GM23338 (cell line): ENCODE data around the gene BDH1. TPM values are rescaled to one million over a fixed set of nuclear protein-coding genes. Genes with fewer than 3 reads are reported as not detected.

Experiments used
- ATAC-seq: fragments of 200-7000 bp; cut with Tn5 transposase; 3 replicates; pipeline ENCODE4 v1.9.1; 2020
- DNase-seq: peaks from one replicate; pipeline ENCODE4 v3.0.0-alpha.2; 2015; ENCODE audit warnings: low spot score
- H2AFZ ChIP-seq: fragments of 200-600 bp; sonication (generic); 2 replicates; pipeline ENCODE4 v1.8.0; 2016; ENCODE audit warnings: antibody characterized with exemption, mild to moderate bottlenecking, moderate library complexity
- H3F3A ChIP-seq: fragments of 200-600 bp; sonication (generic); replicated peaks from 2 replicates; pipeline ENCODE4 v1.8.0; 2017; ENCODE audit warnings: antibody characterized with exemption, mixed run types, low read depth
- H3K27ac ChIP-seq: fragments of 200-600 bp; sonication (generic); 2 replicates; pipeline ENCODE4 v1.6.1; 2016; ENCODE audit warnings: low read depth
- H3K27me3 ChIP-seq: fragments of 200-600 bp; sonication (generic); 2 replicates; pipeline ENCODE4 v1.8.0; 2016; ENCODE audit warnings: mild to moderate bottlenecking, mixed run types, moderate library complexity; ENCODE audit not compliant: insufficient read depth
- H3K36me3 ChIP-seq: fragments of 200-600 bp; sonication (generic); 2 replicates; pipeline ENCODE4 v1.8.0; 2016; ENCODE audit warnings: mild to moderate bottlenecking; ENCODE audit not compliant: insufficient read depth
- H3K4me1 ChIP-seq: fragments of 200-600 bp; sonication (generic); 2 replicates; pipeline ENCODE4 v1.8.0; 2016; ENCODE audit warnings: mild to moderate bottlenecking, moderate library complexity; ENCODE audit not compliant: insufficient read depth
- H3K4me2 ChIP-seq: fragments of 200-600 bp; sonication (generic); 2 replicates; pipeline ENCODE4 v1.7.1; 2017; ENCODE audit warnings: mixed run types
- H3K4me3 ChIP-seq: fragments of 200-600 bp; sonication (generic); 2 replicates; pipeline ENCODE4 v1.6.1; 2016; ENCODE audit warnings: mixed run types
- H3K79me2 ChIP-seq: fragments of 200-600 bp; sonication (generic); replicated peaks from 2 replicates; pipeline ENCODE4 v1.8.0; 2017; ENCODE audit warnings: mild to moderate bottlenecking; ENCODE audit not compliant: insufficient read depth
- H3K9me2 ChIP-seq: fragments of 200-600 bp; sonication (generic); 2 replicates; pipeline ENCODE4 v1.8.0; 2017; ENCODE audit not compliant: insufficient read depth
- H4K20me1 ChIP-seq: fragments of 200-600 bp; sonication (generic); replicated peaks from 2 replicates; pipeline ENCODE4 v1.8.0; 2017; ENCODE audit warnings: mild to moderate bottlenecking; ENCODE audit not compliant: insufficient read depth
- H3K27ac Mint-ChIP-seq: 2 replicates; pipeline ENCODE4 v1.8.0; 2020; ENCODE audit warnings: inconsistent platforms, mild to moderate bottlenecking, moderate library complexity, mixed read lengths
- H3K27me3 Mint-ChIP-seq: 3 replicates; pipeline ENCODE4 v1.8.0; 2022; ENCODE audit warnings: low read depth, mild to moderate bottlenecking, moderate library complexity, mixed read lengths, inconsistent platforms; ENCODE audit not compliant: insufficient read depth, poor library complexity
- H3K36me3 Mint-ChIP-seq: 3 replicates; pipeline ENCODE4 v1.8.0; 2021; ENCODE audit warnings: low read depth, mild to moderate bottlenecking, inconsistent platforms, moderate library complexity, mixed read lengths
- H3K4me1 Mint-ChIP-seq: 3 replicates; pipeline ENCODE4 v1.8.0; 2020; ENCODE audit warnings: mild to moderate bottlenecking, inconsistent platforms, mixed read lengths
- H3K4me3 Mint-ChIP-seq: 3 replicates; pipeline ENCODE4 v1.8.0; 2021; ENCODE audit warnings: moderate library complexity, mild to moderate bottlenecking, inconsistent platforms, mixed read lengths
- H3K9me3 Mint-ChIP-seq: 3 replicates; pipeline ENCODE4 v1.8.0; 2020; ENCODE audit warnings: moderate library complexity, mild to moderate bottlenecking, inconsistent platforms, mixed read lengths
- CREB1 ChIP-seq: fragments of 250-450 bp; sonication (Bioruptor Pico); IDR thresholded peaks from 2 replicates; pipeline ENCODE4 v1.5.0; 2020; ENCODE audit warnings: low read depth, mild to moderate bottlenecking, moderate library complexity
- CTCF ChIP-seq, 2 experiments: fragments of 200-600 bp in 1 of 2; sonication (generic) in 1 of 2; conservative IDR thresholded peaks; 2 replicates each; pipeline versions ENCODE4 v1.5.1 to v1.6.1; 2016 to 2017; ENCODE audit warnings: antibody characterized with exemption in 2 of 2, low read depth in 2 of 2, mild to moderate bottlenecking in 2 of 2, moderate library complexity in 1 of 2
- EZH2 ChIP-seq: fragments of 200-600 bp; sonication (generic); IDR thresholded peaks from one replicate; pipeline ENCODE4 v1.8.0; 2017; ENCODE audit warnings: antibody characterized with exemption, mild to moderate bottlenecking, low read depth; ENCODE audit not compliant: unreplicated experiment
- EZH2phosphoT487 ChIP-seq: fragments of 200-600 bp; sonication (generic); IDR thresholded peaks from one replicate; pipeline ENCODE4 v1.8.1; 2018; ENCODE audit warnings: antibody characterized with exemption; ENCODE audit not compliant: unreplicated experiment
- NANOG ChIP-seq: IDR thresholded peaks from 2 replicates; pipeline ENCODE4 v1.6.1; 2016; ENCODE audit warnings: antibody characterized with exemption, borderline replicate concordance
- POLR2AphosphoS5 ChIP-seq: IDR thresholded peaks from 2 replicates; pipeline ENCODE4 v1.6.1; 2016; ENCODE audit warnings: antibody characterized with exemption, low read depth
- STAT1 ChIP-seq: IDR thresholded peaks from one replicate; pipeline ENCODE4 v1.6.1; 2016; ENCODE audit warnings: antibody characterized with exemption; ENCODE audit not compliant: unreplicated experiment
- ZNF114 ChIP-seq: fragments of 250-450 bp; sonication (Bioruptor Pico); IDR thresholded peaks from 2 replicates; pipeline ENCODE4 v1.5.0; 2020; ENCODE audit warnings: mild to moderate bottlenecking, moderate library complexity
- ZNF331 ChIP-seq: fragments of 250-450 bp; sonication (Bioruptor Pico); IDR thresholded peaks from 2 replicates; pipeline ENCODE4 v1.5.0; 2020; ENCODE audit warnings: low read depth, mild to moderate bottlenecking, moderate library complexity
- polyA plus RNA-seq: library from polyadenylated mRNA; unstranded; fragments of >200 nt; fragmentation: Nextera tagmentation; extraction: Ambion mirVana; gene quantifications from 2 replicates; pipeline ENCODE4 v1.2.1, GENCODE V29; 2016
- total RNA-seq: library from RNA; depleted of rRNA; stranded (reverse); fragments of >200 nt; shearing (Covaris generic); gene quantifications from 2 replicates; pipeline ENCODE4 v1.2.3, GENCODE V29; 2014

BDH1 gene
- total and polyA plus RNA-seq, 2 experiments from 2014 or later, result 18.1 to 19.3 TPM

GRCh38 chr3:197511853-197512635, 43.7 kb downstream of the BDH1 start:
- Histone ChIP-seq H3K27ac (no peak overlapping the region), H4K20me1 (no peaks in the 10 kb centered on the region), H3K4me1 (0 out of 2 replicates have a peak, but pooled peaks cover 6% of the 10 kb centered on the region), H3K27me3 (0 out of 2 replicates have a peak, but pooled peaks cover 2% of the 10 kb centered on the region), H3F3A (peaks cover 5% of the 10 kb centered on the region; the same call in 1 of the 2 replicates), H3K9me2 (no peaks in the 10 kb centered on the region), H2AFZ (no peak overlapping the region), H3K79me2 (no peaks in the 10 kb centered on the region), H3K36me3 (no peaks in the 10 kb centered on the region), H3K4me3 (no peak overlapping the region), H3K4me2 (no peak overlapping the region)
- Mint-ChIP-seq H3K36me3 (peaks cover 29% of the 10 kb centered on the region), H3K27me3 (peaks cover 13% of the 10 kb centered on the region), H3K27ac (peak overlapping the region; percentile 85), H3K4me1 (peaks cover 39% of the 10 kb centered on the region), H3K9me3 (peaks cover 1% of the 10 kb centered on the region; the same call in 1 of the 3 replicates), H3K4me3 (no peak overlapping the region)
- TF ChIP-seq POLR2AphosphoS5 (no peak), CTCF (conservative IDR thresholded peaks at IDR 0.05; ENCODE audit: low read depth in 2 of 2) (peak; percentile 50 to 80)
- ATAC-seq (peak; percentile 48), DNase-seq (peak; percentile 74)

GRCh38 chr3:197511130-197511529, 44.6 kb downstream of the BDH1 start:
- H3K4me2 ChIP-seq, result no peak overlapping the region
- H3K4me3 ChIP-seq, result no peak overlapping the region
- TF ChIP-seq POLR2AphosphoS5 (no peak), EZH2phosphoT487 (no peak)
- 0 out of 2 replicates have a peak, but pooled peaks cover 2% of the 10 kb centered on the region for H3K27me3 ChIP-seq
- H3K36me3 ChIP-seq, result no peaks in the 10 kb centered on the region
- no peak overlapping the region for H2AFZ ChIP-seq
- H3F3A ChIP-seq, result peaks cover 5% of the 10 kb centered on the region; the same call in 1 of the 2 replicates
- H3K27ac Mint-ChIP-seq, result no peak overlapping the region
- H3K4me1 Mint-ChIP-seq, result peaks cover 30% of the 10 kb centered on the region
- H3K9me3 Mint-ChIP-seq, result no peaks in the 10 kb centered on the region
- ATAC-seq, result no peak
- no peak overlapping the region for H3K4me3 Mint-ChIP-seq
- peaks cover 25% of the 10 kb centered on the region for H3K36me3 Mint-ChIP-seq
- no peaks in the 10 kb centered on the region for H3K9me2 ChIP-seq
- H3K4me1 ChIP-seq, result no peaks in the 10 kb centered on the region
- no peaks in the 10 kb centered on the region for H3K79me2 ChIP-seq
- H3K27ac ChIP-seq, result no peak overlapping the region
- H3K27me3 Mint-ChIP-seq, result peaks cover 13% of the 10 kb centered on the region
- DNase-seq, result no peak
- H4K20me1 ChIP-seq, result no peaks in the 10 kb centered on the region

GRCh38 chr3:197510642-197511018, 45.1 kb downstream of the BDH1 start:
- Histone ChIP-seq H3K79me2 (no peaks in the 10 kb centered on the region), H3K9me2 (no peaks in the 10 kb centered on the region), H2AFZ (no peak overlapping the region), H3K27me3 (0 out of 2 replicates have a peak, but pooled peaks cover 2% of the 10 kb centered on the region), H3K36me3 (no peaks in the 10 kb centered on the region), H3F3A (peaks cover 5% of the 10 kb centered on the region; the same call in 1 of the 2 replicates), H3K4me2 (no peak overlapping the region), H3K4me3 (no peak overlapping the region), H3K4me1 (no peaks in the 10 kb centered on the region), H3K27ac (no peak overlapping the region), H4K20me1 (no peaks in the 10 kb centered on the region)
- no peaks in the 10 kb centered on the region for H3K9me3 Mint-ChIP-seq
- no peak for ATAC-seq
- no peak overlapping the region for H3K4me3 Mint-ChIP-seq
- H3K36me3 Mint-ChIP-seq, result peaks cover 22% of the 10 kb centered on the region; the same call in 2 of the 3 replicates
- no peak for DNase-seq
- no peak overlapping the region for H3K27ac Mint-ChIP-seq
- peaks cover 13% of the 10 kb centered on the region for H3K27me3 Mint-ChIP-seq
- no peak for TF ChIP-seq EZH2
- TF ChIP-seq ZNF331 (CRISPR knock-in tag), result no peak
- no peak for TF ChIP-seq ZNF114
- TF ChIP-seq STAT1, result no peak
- TF ChIP-seq CREB1 (CRISPR knock-in tag), result no peak
- no peak for TF ChIP-seq NANOG
- peaks cover 27% of the 10 kb centered on the region for H3K4me1 Mint-ChIP-seq
